Lung (tissue), 12 donors: ENCODE data around the gene ETFB. TPM values are rescaled to one million over a fixed set of nuclear protein-coding genes. Genes with fewer than 3 reads are reported as not detected.

Experiments
- ATAC-seq: fragments of 200-7000 bp; cut with Tn5 transposase; one replicate; pipeline ENCODE4 v1.9.1; 2020; ENCODE audit warnings: moderate number of reproducible peaks; ENCODE audit not compliant: insufficient read depth, low FRiP score
- DNase-seq, 3 donors: peaks; one replicate each; pipeline ENCODE4 v3.0.0-alpha.2; 2013 to 2017
- H3K27ac ChIP-seq, 2 donors: one replicate each; pipeline ENCODE4 v1.5.1; 2013; ENCODE audit warnings: mild to moderate bottlenecking in 2 of 2, moderate library complexity in 2 of 2, control low read depth in 1 of 2, inconsistent platforms in 1 of 2, low read depth in 1 of 2, low read length in 1 of 2
- H3K27me3 ChIP-seq, 3 donors: one replicate each; pipeline ENCODE4 v1.5.1; 2013; ENCODE audit warnings: low read length in 2 of 3; ENCODE audit not compliant: control insufficient read depth in 3 of 3, insufficient read depth in 3 of 3
- H3K36me3 ChIP-seq, 4 donors: one replicate each; pipeline ENCODE4 v1.5.1; 2013; ENCODE audit warnings: low read length in 4 of 4, mild to moderate bottlenecking in 1 of 4, moderate library complexity in 1 of 4; ENCODE audit not compliant: control insufficient read depth in 4 of 4, insufficient read depth in 4 of 4
- H3K4me1 ChIP-seq, 5 donors: one replicate each; pipeline ENCODE4 v1.5.1; 2013; ENCODE audit warnings: low read length in 5 of 5, mild to moderate bottlenecking in 2 of 5, moderate library complexity in 1 of 5; ENCODE audit not compliant: control insufficient read depth in 5 of 5, insufficient read depth in 5 of 5
- H3K4me3 ChIP-seq: one replicate; pipeline ENCODE4 v1.5.1; 2013; ENCODE audit warnings: mild to moderate bottlenecking, control low read depth, moderate library complexity
- H3K9ac ChIP-seq, 2 donors: one replicate each; pipeline ENCODE4 v1.5.1; 2013; ENCODE audit warnings: low read length in 2 of 2, control low read depth in 1 of 2; ENCODE audit not compliant: insufficient read depth in 1 of 2
- H3K9me3 ChIP-seq, 4 donors: one replicate each; pipeline ENCODE4 v1.5.1; 2013; ENCODE audit warnings: low read length in 3 of 4, mild to moderate bottlenecking in 1 of 4, moderate library complexity in 1 of 4; ENCODE audit not compliant: control insufficient read depth in 4 of 4, insufficient read depth in 3 of 4
- WGBS, 2 donors: extraction: QIAGEN DNeasy Blood & Tissue Kit; methylation state at CpG; one replicate each; pipeline ENCODE4 v1.1.7; 2013; 5-methylcytosine and 5-hydroxymethylcytosine counted together
- polyA plus RNA-seq, 2 donors: library from polyadenylated mRNA; stranded (reverse); fragments of 200-250 nt; gene quantifications; one replicate each; pipeline ENCODE4 v1.2.1, GENCODE V29; 2013
- total RNA-seq, 2 donors: library from RNA; depleted of rRNA in 1 of 2; stranded (reverse); fragments of >200 nt in 1 of 2; gene quantifications; one replicate each; pipeline ENCODE4 v1.2.1, GENCODE V29; 2014 to 2021
- TF ChIP-seq, protein P1 (sequence below): IDR thresholded peaks from 2 replicates; pipeline ENCODE4 v1.5.1; 2012; ENCODE audit warnings: mild to moderate bottlenecking; ENCODE audit errors: control extremely low read depth, extremely low read depth
- donor health status: control.
- donor health status: control.
- donor health status: Bipolar disorder and iron deficiency.
- donor health status: healthy.
- donor health status: DM: yes; HTN: yes; CAD: no.

Gene ETFB
- total and polyA plus RNA-seq, 4 donors, result 36.8 to 118 (median 103) TPM

DNA sequence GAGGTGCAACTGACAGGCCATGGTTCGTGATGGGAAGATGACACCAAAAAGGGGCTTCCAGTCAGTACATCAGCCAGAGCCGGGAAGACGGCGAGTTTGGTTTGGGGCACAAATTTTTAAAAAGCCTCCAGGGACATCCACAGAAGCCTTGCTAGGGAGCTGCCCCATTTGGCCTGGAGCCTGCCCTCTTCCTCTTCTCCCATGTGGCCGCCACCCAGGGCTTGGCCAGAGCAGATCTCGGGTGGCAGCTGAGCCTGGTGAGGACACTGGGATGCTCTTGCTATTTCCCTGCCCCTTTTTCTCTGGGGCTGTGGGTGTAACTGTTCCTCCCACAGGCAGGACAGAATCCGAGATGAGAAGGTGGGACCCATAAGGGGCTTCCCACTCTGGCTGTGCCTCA lies 8.2 kb downstream of the ETFB start:
- ATAC-seq, result no peak

GRCh38 chr19:51356159-51356801 lies 9.9 kb downstream of the ETFB start:
- peaks cover 0 to 14% (median 7%) of the 10 kb centered on the region in 4 donors for H3K36me3 ChIP-seq
- 97 to 98% methylated on average over 10 of the region's 10 CpGs for WGBS, 2 donors
- no peak overlapping the region for H3K4me3 ChIP-seq
- H3K9ac ChIP-seq, result no peak overlapping the region
- H3K9me3 ChIP-seq, result no peaks in the 10 kb centered on the region
- no peak for DNase-seq
- H3K4me1 ChIP-seq, result peaks cover 0 to 6% (median 0%) of the 10 kb centered on the region in 5 donors
- no peak for ATAC-seq
- H3K27me3 ChIP-seq, result no peaks in the 10 kb centered on the region
- TF ChIP-seq, protein P1, sequence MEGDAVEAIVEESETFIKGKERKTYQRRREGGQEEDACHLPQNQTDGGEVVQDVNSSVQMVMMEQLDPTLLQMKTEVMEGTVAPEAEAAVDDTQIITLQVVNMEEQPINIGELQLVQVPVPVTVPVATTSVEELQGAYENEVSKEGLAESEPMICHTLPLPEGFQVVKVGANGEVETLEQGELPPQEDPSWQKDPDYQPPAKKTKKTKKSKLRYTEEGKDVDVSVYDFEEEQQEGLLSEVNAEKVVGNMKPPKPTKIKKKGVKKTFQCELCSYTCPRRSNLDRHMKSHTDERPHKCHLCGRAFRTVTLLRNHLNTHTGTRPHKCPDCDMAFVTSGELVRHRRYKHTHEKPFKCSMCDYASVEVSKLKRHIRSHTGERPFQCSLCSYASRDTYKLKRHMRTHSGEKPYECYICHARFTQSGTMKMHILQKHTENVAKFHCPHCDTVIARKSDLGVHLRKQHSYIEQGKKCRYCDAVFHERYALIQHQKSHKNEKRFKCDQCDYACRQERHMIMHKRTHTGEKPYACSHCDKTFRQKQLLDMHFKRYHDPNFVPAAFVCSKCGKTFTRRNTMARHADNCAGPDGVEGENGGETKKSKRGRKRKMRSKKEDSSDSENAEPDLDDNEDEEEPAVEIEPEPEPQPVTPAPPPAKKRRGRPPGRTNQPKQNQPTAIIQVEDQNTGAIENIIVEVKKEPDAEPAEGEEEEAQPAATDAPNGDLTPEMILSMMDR, result no peak
- H3K27ac ChIP-seq, result no peak overlapping the region

More for the DNA sequence above, 8.2 kb downstream of the ETFB start:
- no peak for DNase-seq
- H3K36me3 ChIP-seq, result peaks cover 0 to 2% (median 0%) of the 10 kb centered on the region in 4 donors
- peaks cover 0 to 6% (median 0%) of the 10 kb centered on the region in 5 donors for H3K4me1 ChIP-seq
- no peak overlapping the region for H3K4me3 ChIP-seq
- H3K9me3 ChIP-seq, result no peaks in the 10 kb centered on the region
- H3K9ac ChIP-seq, result no peak overlapping the region
- TF ChIP-seq, protein P1, result no peak
- whole genome bisulfite sequencing, 2 donors, result 90 to 91% methylated on average over 7 of the region's 7 CpGs
- no peak overlapping the region for H3K27ac ChIP-seq
- no peaks in the 10 kb centered on the region for H3K27me3 ChIP-seq

DNA sequence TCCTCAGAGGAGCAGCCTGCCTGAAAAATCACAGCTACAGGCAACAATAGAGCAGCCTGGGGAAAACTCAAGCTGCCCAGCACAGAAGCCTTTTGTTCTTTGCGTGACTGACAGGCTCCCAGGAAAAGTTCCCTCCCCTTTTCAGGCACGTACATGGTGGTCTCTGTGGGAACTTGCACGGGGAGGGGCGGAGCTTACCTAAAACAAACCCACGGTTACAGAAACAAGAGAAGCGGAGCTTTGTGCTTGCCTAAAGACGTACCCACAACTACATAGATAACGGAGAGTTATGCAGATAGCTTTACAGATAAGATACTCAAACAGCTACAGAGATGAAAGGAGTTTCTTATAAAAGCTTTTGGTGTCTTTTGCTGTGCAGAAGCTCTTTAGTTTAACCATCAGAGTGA lies 11.4 kb downstream of the ETFB start:
- peak; percentile 65 to 81 (median 74) for DNase-seq
- TF ChIP-seq, protein P1, result no peak
- Histone ChIP-seq H3K9ac (no peak overlapping the region), H3K27me3 (no peaks in the 10 kb centered on the region), H3K4me1 (peaks cover 0 to 6% (median 0%) of the 10 kb centered on the region in 5 donors), H3K9me3 (no peaks in the 10 kb centered on the region), H3K27ac (no peak overlapping the region), H3K36me3 (peaks cover 0 to 26% (median 13%) of the 10 kb centered on the region in 4 donors), H3K4me3 (no peak overlapping the region)
- 69 to 75% methylated on average over 8 of the region's 8 CpGs for WGBS, 2 donors
- ATAC-seq, result no peak
